Heart left ventricle (tissue), 13 donors: ENCODE measurements around the gene TBL1X.

Source experiments
- CTCF ChIP-seq, 12 donors: fragments of 200-600 bp; sonication (generic) in 4 of 12; IDR thresholded peaks; one replicate each; pipeline versions ENCODE4 v1.5.0 to v1.8.0; 2018 to 2022; ENCODE audit warnings: antibody characterized with exemption in 12 of 12, mild to moderate bottlenecking in 5 of 12
- POLR2A ChIP-seq, 2 donors: fragments of 450-650 bp; IDR thresholded peaks; one replicate each; pipeline ENCODE4 v1.6.1; 2017; ENCODE audit warnings: antibody characterized with exemption in 2 of 2, mild to moderate bottlenecking in 2 of 2, moderate library complexity in 2 of 2
- donor health status: ischemic (EF 13 %, LVEDD 7.1; RV severe dilation, severe dysfunction).
- donor health status: DM: no; HTN: yes; CAD: no.
- donor health status: DM: no; HTN: no; CAD: no.
- donor health status: ischemic (EF 25% LVEDD 6.9; RV normal size, moderate dysfunction).
- donor health status: ischemic (EF 25% LVEDD 5.7; RV mildly dilated, moderate dysfunction).
- donor health status: ischemic (EF 35%, LVEDD 5.7; RV mildly dilated, moderate dysfunction).
- donor health status: nonischemic (EF 11% LVEDD 7.7; RV severe dilation, severe dysfunction).
- donor health status: DM: yes; HTN: yes; CAD: no.
- donor health status: PGD.
- donor health status: ischemic (EF 29% LVEDD 5.4; RV normal size, mild dysfunction).
- donor health status: nonischemic (EF 23%, LVEDD 6.1; RV moderate dilation, normal function).

GRCh38 chrX:9785944-9786797 is 321.3 kb downstream of the TBL1X start, which contains the start of gene SHROOM2:
- TF ChIP-seq POLR2A (IDR thresholded peaks at IDR 0.05) (no peak), CTCF (IDR thresholded peaks at IDR 0.05) (no peak)
